ENCODE data around the gene VN1R4.
"Not testable (repeated sequence)": the region's sequence is repeated elsewhere in the genome, so short reads cannot be mapped to it uniquely, and the experiment has no call there.

DNA sequence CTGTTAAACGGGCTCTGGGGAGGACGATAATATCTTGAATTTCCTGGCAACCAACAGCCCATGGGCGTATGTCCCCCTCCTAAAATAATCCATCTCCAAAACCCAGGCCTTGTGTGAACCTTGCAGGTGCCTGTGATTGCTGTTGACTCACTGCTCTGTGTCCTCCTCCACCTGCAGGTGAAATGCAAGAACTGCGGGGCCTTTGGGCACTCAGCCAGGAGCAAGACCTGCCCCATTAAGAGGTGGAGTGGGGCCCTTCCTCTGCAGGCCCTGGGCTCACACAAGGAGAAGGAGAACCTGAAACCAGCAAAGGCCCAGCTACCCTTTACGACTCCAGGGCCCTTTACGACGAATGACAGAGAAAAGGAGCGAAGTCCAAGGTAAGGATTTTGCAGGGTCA, 14.4 kb upstream of the VN1R4 start:
- TF ChIP-seq, protein P1, sequence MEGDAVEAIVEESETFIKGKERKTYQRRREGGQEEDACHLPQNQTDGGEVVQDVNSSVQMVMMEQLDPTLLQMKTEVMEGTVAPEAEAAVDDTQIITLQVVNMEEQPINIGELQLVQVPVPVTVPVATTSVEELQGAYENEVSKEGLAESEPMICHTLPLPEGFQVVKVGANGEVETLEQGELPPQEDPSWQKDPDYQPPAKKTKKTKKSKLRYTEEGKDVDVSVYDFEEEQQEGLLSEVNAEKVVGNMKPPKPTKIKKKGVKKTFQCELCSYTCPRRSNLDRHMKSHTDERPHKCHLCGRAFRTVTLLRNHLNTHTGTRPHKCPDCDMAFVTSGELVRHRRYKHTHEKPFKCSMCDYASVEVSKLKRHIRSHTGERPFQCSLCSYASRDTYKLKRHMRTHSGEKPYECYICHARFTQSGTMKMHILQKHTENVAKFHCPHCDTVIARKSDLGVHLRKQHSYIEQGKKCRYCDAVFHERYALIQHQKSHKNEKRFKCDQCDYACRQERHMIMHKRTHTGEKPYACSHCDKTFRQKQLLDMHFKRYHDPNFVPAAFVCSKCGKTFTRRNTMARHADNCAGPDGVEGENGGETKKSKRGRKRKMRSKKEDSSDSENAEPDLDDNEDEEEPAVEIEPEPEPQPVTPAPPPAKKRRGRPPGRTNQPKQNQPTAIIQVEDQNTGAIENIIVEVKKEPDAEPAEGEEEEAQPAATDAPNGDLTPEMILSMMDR (IDR thresholded peaks at IDR 0.05): not testable (repeated sequence)
- TF ChIP-seq POLR2A, EP300 (IDR thresholded peaks at IDR 0.05): not testable (repeated sequence)
